ENCODE measurements around the gene ENHO. TPM values are rescaled to one million over a fixed set of nuclear protein-coding genes. Genes with fewer than 3 reads are reported as not detected.

Gene ENHO
- total and polyA plus RNA-seq, 8 donors, result 1.2 to 63.8 (median 11.4) TPM; not detected in 2

DNA sequence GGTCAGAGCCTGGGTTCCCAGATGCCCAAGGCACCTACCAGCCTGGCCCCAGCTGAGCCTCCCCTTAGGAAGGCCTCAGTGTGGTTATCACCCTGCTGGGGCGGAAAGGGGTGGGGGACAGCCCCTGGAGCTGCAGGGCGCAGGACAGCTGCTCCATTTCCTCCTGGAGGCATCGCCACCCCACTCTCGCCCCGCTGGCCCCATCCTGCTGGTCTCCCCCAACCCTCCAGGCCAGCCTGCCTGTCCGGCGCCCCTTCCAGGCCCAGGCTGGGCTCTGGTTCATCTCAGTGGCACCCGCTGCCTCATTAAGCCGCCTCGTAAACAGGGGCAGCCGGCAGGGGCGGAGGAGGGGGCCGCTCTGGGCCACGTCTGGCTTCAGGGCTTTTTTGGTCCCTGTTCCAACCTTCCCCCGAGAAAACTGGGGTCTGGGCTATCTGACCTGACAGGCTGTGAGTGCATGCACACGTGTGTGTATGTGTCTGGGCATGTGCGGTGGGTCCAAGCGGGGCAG lies 30.8 kb upstream of the ENHO start:
- Histone ChIP-seq H3K4me3 (no peak overlapping the region), H3K27ac (no peak overlapping the region), H3K27me3 (peaks cover 0 to 43% (median under 1%) of the 10 kb centered on the region in 3 donors), H3K9me3 (no peaks in the 10 kb centered on the region), H3K36me3 (no peaks in the 10 kb centered on the region), H3K4me1 (no peaks in the 10 kb centered on the region)
- DNase-seq, result no peak
- no peak for TF ChIP-seq POLR2A (IDR thresholded peaks at IDR 0.05)
- TF ChIP-seq, protein P1, sequence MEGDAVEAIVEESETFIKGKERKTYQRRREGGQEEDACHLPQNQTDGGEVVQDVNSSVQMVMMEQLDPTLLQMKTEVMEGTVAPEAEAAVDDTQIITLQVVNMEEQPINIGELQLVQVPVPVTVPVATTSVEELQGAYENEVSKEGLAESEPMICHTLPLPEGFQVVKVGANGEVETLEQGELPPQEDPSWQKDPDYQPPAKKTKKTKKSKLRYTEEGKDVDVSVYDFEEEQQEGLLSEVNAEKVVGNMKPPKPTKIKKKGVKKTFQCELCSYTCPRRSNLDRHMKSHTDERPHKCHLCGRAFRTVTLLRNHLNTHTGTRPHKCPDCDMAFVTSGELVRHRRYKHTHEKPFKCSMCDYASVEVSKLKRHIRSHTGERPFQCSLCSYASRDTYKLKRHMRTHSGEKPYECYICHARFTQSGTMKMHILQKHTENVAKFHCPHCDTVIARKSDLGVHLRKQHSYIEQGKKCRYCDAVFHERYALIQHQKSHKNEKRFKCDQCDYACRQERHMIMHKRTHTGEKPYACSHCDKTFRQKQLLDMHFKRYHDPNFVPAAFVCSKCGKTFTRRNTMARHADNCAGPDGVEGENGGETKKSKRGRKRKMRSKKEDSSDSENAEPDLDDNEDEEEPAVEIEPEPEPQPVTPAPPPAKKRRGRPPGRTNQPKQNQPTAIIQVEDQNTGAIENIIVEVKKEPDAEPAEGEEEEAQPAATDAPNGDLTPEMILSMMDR (IDR thresholded peaks at IDR 0.05), result no peak
- no peak for TF ChIP-seq EP300 (IDR thresholded peaks at IDR 0.05)
- TF ChIP-seq POLR2AphosphoS5 (IDR thresholded peaks at IDR 0.05), result no peak
- 72 to 82% (median 78%) methylated on average over 17 to 18 of the region's 18 CpGs for WGBS, 5 donors
- intact Hi-C loops (cut with DNase I; ENCODE audit: low total_unique reads), result loop anchor here (5.0 kb wide), 1 partner anchor 39 kb away; no protein-coding TSS in a partner anchor

DNA sequence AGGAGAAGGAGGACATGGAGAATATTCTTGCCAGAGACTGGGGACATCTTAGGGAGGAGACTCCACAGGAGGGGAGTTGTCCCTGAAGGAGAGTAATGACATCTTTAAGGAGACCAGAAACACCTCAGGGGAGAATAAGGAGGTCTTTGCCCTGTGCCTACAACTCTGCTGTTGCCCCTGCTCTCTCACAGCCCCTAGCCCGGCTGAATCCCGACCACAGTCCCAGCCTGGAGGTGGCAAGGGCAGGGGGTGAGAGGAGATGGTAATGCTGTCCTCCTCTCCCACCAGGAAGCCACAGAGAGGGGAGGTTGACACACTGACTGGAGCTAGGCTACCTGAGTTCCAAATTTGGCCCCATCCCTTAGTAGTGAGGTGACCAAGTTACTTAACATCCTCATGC lies 30.2 kb upstream of the ENHO start:
- WGBS, 5 donors, result 83 to 100% (median 90%) methylated on average over 2 of the region's 2 CpGs
- Histone ChIP-seq H3K27me3 (peaks cover 0 to 38% (median 2%) of the 10 kb centered on the region in 3 donors), H3K4me1 (peaks cover 0 to 2% (median 0%) of the 10 kb centered on the region in 4 donors), H3K36me3 (no peaks in the 10 kb centered on the region), H3K9me3 (no peaks in the 10 kb centered on the region), H3K27ac (no peak overlapping the region), H3K4me3 (no peak overlapping the region)
- TF ChIP-seq EP300 (IDR thresholded peaks at IDR 0.05) (no peak), POLR2A (IDR thresholded peaks at IDR 0.05) (no peak), POLR2AphosphoS5 (IDR thresholded peaks at IDR 0.05) (no peak)
- TF ChIP-seq, protein P1 (IDR thresholded peaks at IDR 0.05), result no peak
- no peak for DNase-seq
- intact Hi-C loops (cut with DNase I; ENCODE audit: low total_unique reads), result loop anchor here (5.0 kb wide), 1 partner anchor 39 kb away; no protein-coding TSS in a partner anchor

DNA sequence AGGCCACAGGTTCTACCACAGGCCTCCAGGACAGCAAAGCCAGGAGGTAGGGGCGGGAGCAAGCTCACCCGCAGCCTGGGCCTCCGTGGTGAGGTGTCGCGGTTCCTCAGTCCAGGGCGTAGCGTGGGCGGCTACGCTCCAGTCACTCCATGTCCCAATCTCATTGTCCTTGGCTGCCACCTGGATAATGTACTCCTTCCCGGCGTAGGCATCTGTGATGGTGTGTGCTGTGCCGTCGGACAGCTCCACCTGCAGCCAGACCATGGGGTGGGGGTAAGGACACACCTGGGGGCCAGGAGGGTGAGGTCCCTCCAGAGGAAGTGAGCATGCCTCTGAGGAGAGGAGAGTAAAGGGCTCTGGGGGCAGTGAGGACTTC lies 29.8 kb upstream of the ENHO start:
- Histone ChIP-seq H3K9me3 (no peaks in the 10 kb centered on the region), H3K27ac (no peak overlapping the region), H3K36me3 (no peaks in the 10 kb centered on the region), H3K27me3 (peaks cover 0 to 38% (median 5%) of the 10 kb centered on the region in 3 donors), H3K4me3 (no peak overlapping the region), H3K4me1 (peaks cover 0 to 6% (median 2%) of the 10 kb centered on the region in 4 donors)
- intact Hi-C loops (cut with DNase I; ENCODE audit: low total_unique reads), result loop anchor here (5.0 kb wide), 1 partner anchor 40 kb away; no protein-coding TSS in a partner anchor
- TF ChIP-seq POLR2AphosphoS5 (IDR thresholded peaks at IDR 0.05) (no peak), EP300 (IDR thresholded peaks at IDR 0.05) (no peak), POLR2A (IDR thresholded peaks at IDR 0.05) (no peak)
- TF ChIP-seq, protein P1 (IDR thresholded peaks at IDR 0.05), result no peak
- no peak for DNase-seq
- WGBS, 5 donors, result 66 to 83% (median 78%) methylated on average over 9 to 13 of the region's 13 CpGs

DNA sequence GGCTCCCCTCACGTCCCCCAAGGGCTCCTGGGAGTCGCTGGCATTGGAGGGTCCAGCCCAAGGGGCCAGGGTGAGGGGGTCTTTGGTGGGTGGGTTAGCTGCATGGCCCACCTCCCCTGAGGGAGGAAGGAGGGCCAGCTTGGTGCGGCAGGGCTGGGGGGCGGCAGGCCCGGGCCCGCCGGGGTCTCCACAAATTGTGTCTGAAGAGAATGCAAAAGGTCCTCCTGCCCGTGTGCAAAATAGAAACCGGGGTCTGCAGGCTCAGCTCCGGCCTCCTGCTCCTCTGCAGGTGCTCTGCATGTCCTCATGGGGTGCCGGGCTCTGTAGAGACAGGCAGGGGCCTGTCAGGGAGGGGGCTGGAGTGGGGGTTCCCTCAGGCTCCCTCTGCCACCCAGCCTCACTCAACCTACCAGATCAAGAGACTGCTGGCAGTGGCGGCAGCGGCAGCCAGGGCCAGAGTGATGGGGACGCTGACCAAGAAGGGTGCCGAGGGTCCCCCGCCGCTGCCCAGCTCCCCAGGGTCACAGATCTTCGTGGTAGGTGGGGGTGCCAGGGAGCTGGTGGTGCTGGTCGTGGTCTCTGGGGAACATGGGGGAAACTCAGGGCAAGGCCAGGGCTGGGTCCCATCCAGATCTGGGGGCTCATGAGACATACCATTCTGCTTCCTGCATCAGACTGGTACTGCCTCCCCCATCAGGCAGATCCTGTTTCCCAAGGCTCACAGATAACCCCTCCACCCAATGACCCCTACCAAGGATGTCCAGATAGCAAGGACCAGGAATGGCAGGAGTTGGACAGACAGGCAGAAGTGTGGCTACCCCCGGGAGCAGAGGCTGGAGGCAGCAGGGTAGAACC lies 29.2 kb upstream of the ENHO start:
- peaks cover 0 to 38% (median 10%) of the 10 kb centered on the region in 3 donors for H3K27me3 ChIP-seq
- no peaks in the 10 kb centered on the region for H3K36me3 ChIP-seq
- TF ChIP-seq POLR2A (IDR thresholded peaks at IDR 0.05) (no peak), EP300 (IDR thresholded peaks at IDR 0.05) (no peak), POLR2AphosphoS5 (IDR thresholded peaks at IDR 0.05) (no peak)
- TF ChIP-seq, protein P1 (IDR thresholded peaks at IDR 0.05), result no peak
- H3K4me3 ChIP-seq, result no peak overlapping the region
- intact Hi-C loops (cut with DNase I; ENCODE audit: low total_unique reads), result loop anchor here (5.0 kb wide), 1 partner anchor 40 kb away; no protein-coding TSS in a partner anchor
- DNase-seq, result no peak
- WGBS, 5 donors, result 79 to 87% (median 85%) methylated on average over 15 to 20 of the region's 20 CpGs
- H3K9me3 ChIP-seq, result no peaks in the 10 kb centered on the region
- H3K27ac ChIP-seq, result no peak overlapping the region
- peaks cover 0 to 8% (median 4%) of the 10 kb centered on the region in 4 donors for H3K4me1 ChIP-seq
